Stimulated activated CD8-positive, alpha-beta memory T cell treated with anti-CD3 and anti-CD28 coated beads, Interleukin-15, amount 100 ng/mL, for 24 hours (primary cell): ENCODE results near the gene CLCN2.

Source experiments
- DNase-seq: peaks from one replicate; pipeline ENCODE4 v3.0.0-alpha.2; 2020; ENCODE audit warnings: low read depth

CLCN2 gene

DNA sequence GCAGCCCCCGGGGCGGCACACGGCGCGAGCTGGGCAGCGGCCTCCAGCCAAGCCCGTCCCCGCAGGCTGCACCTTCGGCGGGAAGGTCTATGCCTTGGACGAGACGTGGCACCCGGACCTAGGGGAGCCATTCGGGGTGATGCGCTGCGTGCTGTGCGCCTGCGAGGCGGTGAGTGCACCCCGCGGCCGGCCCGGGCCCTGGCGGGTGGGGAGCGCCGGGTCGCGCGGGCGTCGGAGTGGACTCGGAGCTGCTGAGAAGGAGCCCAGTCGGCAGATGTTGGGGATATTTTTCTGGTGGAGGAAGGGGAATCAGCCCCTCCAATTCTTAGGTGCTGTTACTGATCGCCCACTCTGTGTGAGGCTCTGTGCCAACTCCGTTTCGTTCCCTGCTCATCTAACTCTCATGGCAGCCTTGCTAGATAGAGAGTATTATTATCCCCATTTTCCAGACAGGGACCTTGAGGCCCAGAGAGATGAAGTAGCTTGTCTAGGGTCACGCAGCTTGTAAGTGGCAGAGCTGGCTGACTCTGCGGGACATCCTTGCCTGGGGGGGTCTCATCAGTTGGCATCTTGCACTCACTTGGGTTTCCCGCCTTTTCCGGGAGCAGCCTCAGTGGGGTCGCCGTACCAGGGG lies 19.3 kb upstream of the CLCN2 start:
- DNase-seq = no peak

DNA sequence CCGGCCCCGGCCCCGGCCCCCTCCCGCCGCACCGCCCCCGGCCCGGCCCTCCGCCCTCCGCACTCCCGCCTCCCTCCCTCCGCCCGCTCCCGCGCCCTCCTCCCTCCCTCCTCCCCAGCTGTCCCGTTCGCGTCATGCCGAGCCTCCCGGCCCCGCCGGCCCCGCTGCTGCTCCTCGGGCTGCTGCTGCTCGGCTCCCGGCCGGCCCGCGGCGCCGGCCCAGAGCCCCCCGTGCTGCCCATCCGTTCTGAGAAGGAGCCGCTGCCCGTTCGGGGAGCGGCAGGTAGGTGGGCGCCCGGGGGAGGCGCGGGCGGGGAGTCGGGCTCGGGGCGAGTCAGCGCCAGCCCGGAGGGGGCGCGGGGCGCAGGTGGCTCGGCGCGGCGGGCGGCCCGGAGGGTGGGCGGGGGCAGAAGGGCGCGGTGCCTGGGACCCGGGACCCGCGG lies 18.8 kb upstream of the CLCN2 start:
- no peak for DNase-seq

DNA sequence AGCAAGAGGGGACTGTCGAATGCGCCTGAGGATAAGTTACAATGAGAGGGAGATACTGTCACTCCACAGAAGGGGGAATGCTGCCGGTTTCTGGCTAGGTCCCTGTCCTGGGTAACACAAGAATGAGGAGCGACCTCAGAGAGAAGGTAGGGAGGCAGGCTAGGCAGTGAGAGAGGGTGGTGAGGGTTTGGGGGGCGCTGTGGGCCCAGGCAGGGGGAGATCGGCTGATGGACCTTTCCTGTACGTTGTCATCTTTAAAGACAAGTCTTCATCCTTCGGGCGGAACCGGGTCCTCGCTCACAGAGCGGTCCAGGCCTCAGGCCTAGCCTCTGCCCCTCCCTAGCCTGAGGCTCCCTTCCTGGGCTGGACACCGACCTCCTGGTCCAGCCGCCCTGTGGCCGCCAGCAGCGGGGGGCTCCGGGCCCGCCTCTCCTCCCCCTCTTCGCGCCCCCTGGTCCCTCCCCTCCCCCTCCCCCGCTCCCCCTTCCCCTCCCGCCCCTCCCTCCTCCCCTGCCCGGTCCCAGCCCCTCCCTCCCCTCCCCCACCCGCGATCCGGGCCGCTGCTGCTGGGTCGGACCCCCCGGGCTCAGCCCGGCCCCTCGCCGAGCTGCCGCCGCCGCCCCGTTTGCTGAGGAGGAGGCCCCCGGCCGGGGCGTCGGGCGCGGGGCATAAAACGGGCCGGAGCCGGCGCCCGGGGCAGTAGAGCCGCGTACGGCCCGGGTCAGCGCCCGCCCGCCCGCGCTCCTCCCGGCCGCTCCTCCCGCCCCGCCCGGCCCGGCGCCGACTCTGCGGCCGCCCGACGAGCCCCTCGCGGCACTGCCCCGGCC lies 18.2 kb upstream of the CLCN2 start, which contains the start of gene CHRD:
Gene CHRD (plus strand): TSS at position 697 of the 827 bp plus-strand sequence. CDS start 265 bp downstream, outside the sequence.
- no peak for DNase-seq

DNA sequence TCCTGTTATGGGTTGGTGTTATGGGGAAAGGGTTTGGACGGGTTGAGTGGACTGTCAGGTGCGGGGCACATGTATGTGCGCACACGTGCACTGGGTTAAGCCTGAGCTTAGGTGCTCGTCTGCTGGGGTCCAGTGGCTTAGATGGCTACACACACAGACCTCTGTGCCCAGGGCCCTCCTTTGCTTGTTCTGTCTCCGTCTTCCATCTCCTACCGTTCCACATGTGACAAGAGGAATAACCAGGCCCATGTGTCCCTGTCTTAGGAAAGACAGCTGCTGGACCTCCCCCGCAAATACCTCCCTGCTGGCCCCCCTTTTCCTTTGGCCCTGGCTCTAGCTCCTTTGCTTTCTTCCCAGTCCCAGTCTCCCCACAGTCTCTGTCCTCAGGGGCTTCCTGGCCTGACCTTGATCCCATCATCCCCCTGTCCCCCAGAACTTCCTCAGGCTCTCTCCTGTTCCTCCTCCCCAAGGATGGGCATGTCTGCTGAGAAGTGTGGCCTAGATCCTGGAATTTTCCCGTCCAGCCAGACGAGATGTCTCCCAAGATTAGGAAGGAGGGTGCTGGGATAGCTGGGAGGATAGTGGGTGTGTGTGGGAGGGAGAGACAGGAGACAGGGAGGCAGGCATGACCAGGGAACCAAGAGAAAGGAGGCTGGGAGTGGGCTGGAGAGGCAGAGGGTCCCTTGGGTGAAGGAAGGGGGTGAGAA lies 17.4 kb upstream of the CLCN2 start:
- DNase-seq = no peak

DNA sequence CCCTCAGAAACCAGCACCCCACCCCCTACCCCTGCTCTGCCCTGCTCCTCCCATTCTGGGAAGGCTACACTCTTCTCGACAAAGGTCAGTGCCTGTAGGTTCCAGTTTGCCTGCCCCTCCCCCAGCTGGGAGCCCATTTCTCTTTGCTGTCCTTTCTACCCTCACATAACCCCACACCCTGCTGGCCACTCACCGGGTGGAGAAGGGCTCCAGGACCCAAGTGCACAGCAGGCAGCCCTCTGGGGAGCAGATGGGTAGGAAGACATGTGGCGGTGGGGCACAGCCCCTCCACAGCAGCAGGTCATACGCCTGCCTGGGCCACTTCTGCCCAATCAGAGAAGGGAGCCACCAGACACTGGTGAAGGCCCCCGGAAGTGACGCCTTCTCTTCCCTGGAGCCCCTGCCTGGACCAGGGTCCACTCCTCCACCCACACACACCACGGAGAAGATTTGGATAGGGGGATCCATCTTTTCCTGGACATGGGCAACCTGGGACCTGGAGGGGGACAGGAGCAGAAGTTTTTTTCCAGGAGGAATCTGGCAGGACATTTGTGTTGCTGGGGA lies 16.6 kb upstream of the CLCN2 start, which contains the start of gene THPO:
Gene THPO (minus strand): TSS at position 326 of the 564 bp plus-strand sequence. CDS start 1,948 bp downstream, outside the sequence.
- DNase-seq = no peak

DNA sequence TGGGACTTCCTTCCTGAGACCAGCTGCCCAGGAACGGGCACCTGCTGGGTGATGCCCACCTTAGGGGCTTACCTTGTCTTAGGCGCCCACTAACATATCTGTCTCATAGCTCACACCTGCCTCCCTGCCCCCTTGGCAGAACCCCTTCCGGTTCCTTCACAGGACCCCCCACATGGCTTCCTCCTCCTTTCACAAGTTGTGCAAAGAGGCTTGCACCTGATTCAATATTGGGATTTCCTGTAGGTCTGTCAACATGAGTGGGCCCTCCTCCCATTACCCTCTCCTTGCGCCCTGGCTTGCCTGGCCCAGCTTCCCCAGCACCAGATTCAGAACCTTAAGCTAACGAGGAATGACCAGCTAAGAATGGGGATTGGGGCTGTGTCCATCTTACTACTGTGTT lies 16.0 kb upstream of the CLCN2 start:
- DNase-seq = no peak

DNA sequence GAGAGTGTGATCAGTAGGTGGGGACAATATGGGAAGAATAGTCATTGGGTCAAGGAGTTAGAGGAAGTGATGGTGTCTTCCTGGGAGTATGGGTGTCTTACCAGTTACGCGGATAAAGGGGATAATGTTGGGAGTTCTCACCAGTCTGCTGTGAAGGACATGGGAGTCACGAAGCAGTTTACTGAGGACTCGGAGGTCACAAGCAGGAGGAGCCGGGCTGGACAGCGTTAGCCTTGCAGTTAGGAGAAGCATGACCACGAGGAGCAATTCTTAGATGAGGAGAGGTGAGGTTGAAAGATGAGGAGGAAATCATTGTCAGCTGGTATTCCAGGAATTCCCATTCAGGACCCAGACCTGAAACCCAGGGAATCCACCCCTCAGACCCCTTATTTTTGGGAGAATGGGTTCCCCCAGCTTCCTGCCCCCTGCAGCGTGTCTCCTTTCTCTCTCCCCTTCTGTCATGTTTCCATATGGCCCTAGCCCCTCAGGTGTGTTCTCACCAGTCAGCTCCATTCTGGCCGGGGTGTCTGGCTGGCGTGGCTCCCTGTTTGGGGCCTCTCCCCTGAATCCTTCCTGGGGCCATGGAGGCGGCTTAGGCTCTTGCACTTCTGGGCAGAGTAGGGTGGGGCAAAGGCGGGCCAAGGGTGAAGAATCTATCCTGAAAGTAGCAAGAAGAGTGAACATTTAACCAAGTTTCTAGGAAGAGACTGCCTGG lies 14.5 kb upstream of the CLCN2 start:
- no peak for DNase-seq

DNA sequence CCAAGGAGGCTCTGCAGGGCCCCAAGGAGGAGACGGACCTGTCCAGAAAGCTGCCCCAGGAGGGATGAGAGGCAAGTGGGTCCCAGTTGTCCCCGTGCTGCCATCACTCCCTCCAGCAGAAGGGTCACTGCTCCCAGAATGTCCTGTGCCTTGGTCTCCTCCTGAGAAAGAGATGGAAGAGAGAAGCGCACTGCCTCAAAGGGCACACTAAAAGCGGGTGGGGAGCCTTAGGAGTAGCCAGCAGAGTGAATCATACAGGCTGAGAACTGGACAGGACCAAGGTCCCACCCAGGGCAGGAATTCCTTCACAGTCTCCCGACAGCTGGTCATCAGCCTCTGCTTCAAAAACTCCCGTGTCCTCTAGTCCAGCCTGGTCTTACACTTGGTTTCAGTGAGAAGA lies 12.0 kb upstream of the CLCN2 start:
- DNase-seq = no peak

DNA sequence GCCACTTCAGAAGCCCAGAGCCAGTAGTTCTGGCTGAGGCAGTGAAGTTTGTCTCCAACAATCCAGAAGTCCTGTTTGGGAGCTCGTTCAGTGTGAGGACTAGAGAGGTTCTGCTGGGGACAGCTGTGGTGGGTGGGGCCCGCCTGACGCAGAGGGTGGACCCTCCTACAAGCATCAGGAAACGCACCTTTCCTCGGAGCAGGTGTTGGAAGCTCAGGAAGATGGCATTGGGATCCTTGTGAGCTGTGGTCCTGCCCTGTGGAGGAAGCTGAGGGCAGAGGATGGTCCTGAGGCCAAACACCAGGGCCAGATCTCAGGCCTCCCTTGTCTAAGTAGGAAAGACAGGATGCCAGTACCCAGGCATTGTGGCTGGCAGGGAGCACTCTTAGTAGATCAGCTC lies 11.5 kb upstream of the CLCN2 start:
- no peak for DNase-seq

DNA sequence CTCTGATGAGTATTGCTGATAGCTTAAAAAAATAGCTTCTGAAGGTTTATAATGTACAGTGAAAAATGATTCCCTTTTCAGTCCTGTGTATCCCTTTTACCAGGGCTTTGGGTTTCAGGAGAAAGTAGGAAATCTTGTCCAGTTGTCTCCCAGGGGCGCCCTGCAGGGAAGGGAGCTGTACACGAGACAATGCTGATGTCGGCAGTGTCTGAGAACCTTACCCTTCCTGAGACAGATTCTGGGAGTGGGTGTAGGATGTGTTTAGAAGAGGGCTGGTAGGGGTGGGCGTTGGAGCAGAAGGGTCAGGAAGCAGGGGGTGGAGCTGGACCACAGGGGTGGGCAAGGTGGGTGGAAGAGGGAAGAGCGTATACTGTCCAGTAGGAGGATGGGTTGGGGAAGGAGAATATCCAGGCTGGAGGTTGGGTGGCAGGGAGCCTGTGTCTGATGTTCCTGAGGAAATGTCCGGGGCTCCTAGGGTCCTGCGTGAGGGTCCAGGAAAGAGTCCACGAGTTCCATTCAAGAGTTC lies 11.0 kb upstream of the CLCN2 start:
- no peak for DNase-seq

DNA sequence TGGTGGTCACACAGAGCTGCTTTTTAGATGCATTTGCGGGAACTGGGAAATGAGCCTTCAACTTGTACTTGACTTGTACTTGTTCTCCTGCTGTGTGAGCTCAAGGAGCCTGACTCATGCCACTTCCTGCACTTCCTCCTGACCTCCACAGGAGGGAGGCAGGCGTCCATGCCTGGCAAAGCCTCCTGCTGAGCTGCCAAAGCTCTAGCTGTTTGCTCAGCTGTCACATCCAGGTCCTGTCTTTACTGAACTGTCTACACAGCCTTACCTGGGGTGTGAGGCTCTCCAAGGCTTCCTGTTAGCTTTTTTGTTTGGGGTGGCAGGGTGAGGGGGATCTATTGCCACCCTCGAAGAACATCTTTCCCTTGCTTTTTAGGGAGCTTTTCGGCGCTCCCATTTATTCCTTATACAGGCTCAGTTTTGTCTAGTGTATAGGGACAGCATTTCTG lies 10.2 kb upstream of the CLCN2 start:
- no peak for DNase-seq

DNA sequence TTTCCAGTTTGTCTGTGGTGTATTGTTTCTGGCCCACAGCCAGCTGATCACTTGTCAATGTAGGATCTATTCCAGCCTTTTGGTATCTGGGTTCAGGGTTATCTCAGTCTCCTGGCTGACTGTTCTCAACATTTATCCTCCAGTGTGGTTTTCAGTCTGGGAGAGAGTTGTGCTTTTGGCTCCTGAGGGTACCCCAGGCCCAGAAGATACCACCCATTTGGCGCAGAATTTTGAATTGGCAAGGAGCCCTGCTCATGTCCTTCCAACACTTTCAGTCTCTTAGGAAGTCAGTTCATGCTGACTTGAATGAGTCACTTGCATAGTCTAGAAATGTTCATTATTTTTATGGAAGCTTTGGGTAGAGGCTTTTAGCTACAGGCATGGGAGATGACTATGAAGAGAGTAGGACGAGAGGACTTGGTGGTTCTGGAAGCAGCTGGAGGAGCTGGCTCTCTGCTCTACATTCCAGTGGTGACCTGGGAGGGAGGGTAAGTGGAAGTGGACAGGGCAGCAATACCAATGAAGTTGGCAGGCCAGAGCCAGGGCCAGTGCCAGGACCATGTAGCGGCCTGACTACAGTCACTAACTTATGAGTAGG lies 7.3 kb upstream of the CLCN2 start:
- DNase-seq = no peak

DNA sequence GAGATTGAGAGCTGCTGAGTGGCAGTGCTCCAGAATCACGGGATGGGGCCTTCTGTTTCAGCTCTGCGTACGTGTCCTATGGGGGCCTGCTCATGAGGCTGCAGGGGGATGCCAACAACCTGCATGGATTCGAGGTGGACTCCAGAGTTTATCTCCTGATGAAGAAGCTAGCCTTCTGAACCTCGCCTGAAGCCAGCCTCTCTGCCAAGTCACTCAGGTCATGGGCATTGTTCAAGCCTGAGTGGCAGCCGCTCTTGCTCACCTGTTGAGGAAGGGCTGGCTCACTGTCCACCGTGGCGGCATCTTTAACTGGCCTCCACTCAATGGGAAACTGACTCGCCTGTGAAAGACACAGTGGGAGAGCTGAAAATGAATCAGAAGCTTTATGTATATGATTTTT lies 6.7 kb upstream of the CLCN2 start:
- no peak for DNase-seq

DNA sequence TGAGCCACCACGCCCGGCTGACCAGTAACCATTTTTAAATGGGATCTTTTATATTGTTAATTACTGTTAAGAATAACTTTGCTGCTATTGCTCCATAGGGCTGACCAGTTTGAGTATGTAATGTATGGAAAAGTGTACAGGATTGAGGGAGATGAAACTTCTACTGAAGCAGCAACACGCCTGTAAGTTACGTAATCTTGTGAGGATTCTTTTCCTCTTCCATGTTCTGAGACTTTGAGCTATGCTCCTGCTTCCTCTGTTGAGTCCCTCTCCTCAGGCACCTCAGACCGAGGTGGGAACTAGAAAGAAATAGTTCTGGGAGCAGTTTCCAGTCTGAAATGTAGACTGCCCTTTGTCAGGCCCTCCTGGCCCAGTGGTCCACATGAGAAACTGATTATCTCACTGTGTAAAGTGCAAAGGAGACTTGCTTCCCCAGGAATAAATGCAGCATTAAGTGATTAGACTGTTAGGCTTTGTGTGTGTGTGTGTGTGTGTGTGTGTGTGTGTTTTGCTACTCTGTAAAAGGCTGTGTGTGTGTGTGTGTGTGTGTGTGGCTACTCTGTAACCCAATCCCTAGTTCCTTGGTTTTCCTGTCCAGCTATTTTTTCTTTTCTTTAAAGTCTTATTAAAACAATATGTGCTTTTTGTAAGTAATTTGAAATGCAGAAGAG lies 5.3 kb upstream of the CLCN2 start:
- DNase-seq = no peak

DNA sequence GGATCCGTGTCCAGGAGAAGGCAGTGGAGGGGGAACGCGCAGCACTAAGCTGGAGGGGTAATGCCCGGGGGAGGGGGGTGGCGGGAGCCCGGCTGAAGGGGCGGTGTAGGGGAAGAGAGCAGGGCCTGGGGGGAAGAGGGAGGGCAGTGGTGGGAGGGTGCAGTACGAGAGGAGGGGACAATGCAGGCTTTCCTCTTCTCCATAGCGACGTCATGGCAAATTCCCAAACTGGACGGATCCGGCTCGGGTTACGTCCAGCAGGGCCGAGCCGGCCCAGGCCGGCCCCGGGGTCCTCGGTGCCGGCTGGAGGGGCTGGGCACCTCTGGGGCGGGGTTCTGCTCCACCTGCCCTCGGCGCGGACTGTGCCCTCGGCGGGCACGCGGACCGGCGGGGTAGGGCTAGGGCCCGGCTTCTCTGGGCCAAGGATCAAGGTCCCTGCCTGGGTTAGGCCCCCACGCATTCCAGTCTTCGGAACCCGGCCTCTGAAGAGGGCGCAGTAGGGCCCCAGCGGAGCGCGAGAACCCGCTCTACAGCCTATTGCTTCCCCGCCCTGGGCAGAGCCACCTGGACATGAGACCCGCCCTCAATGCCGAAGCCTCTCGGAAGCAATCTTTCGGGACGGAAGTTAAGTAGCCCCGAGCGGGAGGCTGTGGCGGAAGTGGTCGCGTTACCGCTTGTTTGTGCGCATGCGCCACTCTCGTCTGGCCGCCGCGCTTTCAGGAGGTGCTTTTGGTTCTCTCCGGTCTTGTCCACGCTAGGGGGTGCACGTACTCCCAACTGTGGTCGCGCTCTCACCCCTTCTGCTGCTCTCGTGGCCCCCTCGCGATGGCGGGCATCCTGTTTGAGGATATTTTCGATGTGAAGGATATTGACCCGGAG lies 1.5 kb upstream of the CLCN2 start:
- DNase-seq = peak; percentile 94

DNA sequence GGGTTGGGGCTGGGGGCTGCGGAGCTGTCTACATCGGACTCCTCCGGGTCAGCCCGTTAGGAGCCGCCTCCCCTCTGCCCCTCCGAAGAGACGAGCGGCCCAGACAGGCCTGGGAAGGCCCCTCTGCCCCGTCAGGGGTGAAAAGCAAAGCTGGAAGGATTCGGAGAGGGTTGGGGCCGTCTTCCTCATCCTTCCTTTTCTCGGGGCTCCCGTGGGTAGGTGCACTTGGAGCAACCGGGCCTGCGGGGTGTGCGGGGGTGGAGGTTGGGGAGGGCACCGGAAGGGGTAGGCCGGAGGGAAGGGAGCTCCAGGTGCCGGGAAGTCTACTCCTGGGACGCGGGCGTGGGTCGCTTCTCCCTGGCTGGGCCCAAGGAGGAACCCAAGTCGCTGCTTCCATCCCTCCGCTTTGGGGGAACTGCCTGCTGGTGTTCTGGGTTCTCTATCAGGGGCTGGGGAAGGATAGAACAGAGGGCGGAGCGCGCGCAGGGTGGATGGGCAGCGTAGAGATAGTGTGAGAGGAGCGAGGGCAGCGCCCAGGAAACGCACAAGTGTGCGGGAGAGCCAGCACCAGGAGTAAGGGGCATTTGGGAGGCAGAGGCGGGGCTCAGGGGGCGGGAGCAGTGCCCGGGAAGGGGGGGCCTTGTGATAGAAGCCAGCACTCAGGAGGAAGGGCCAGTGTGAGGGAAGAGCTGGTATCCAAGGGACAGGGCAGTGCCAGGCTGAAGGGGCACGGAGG lies 695 bp upstream of the CLCN2 start:
- DNase-seq = peak; percentile 23

DNA sequence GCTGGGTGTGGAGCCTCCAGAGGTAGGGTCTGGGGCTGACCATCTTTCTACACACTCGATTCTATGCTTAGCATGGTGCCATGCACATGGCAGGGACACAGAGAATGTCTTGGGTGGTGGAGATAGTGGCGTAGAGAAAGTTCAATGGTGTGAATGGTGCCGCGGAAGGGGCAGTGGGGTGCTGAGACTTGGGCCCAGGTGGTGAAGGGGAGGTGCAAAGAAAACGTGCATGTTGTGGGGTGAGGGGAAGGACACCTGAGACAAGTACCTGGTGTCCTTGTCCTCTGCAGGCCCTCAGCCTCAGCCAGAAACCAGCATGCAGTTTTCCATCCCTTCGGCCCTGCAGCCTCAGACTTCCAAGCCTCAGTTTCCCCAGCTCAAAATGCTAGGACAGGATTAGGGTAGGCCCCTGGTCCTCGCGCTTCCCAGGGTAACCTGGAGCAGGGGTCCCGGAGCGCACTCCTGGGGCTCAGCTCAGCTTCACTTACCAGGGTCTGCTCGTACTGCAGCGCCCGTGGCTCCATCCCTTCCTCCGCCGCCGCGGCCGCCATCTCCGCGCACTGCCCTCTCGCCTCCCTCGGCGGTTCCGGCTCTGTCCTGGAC lies 375 bp downstream of the CLCN2 start:
- no peak for DNase-seq
